ENCODE data around the gene TBR1.

TBR1 gene

GRCh38 chr2:161415987-161416707 lies at the start of gene TBR1:
TSS of gene TBR1 (plus strand) at chr2:161416297. CDS start at chr2:161416411, 114 bp downstream.
- no peak for DNase-seq

DNA sequence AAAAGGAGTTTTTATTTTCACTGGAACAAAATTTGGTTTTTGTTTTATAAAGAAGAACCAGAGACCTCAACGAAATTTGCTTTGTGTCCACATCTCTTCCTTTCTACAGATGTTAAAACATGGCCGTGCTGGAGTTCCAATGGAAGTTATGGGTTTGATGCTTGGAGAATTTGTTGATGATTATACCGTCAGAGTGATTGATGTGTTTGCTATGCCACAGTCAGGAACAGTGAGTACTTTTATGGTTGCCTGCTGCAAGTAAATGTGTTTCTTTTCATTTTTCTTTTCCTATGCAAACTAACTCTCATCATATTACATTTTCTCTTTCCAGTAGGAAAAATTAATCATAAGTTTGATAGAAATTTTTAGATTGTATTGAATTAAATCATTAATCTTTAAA lies 48.4 kb upstream of the TBR1 start:
- no peak for DNase-seq

DNA sequence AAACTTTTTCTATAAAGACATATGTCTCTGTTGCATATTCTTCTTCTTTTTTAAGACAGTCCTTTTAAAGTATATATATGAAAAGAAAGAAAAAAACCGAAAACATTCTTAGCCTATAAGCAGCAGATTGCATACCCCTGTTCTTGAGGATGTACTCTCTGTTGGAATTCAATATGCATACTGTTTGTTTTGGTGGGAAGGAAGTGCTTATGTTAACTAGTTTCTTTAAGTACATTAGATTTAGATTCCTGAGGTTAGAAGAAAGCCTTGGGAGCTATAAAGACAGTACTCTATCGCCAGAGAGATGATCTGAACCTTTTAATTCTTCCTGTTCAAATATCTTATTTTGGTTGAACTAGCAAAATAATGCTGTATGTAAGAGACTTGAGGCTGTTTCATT lies 46.8 kb upstream of the TBR1 start:
- no peak for DNase-seq

- DNase-seq: no peak
These were observed 45.1 kb upstream of the TBR1 start for GRCh38 chr2:161370981-161371380.

GRCh38 chr2:161371869-161372268 lies 44.2 kb upstream of the TBR1 start:
- no peak for DNase-seq

GRCh38 chr2:161373942-161374341 lies 42.2 kb upstream of the TBR1 start:
- DNase-seq: no peak

DNA sequence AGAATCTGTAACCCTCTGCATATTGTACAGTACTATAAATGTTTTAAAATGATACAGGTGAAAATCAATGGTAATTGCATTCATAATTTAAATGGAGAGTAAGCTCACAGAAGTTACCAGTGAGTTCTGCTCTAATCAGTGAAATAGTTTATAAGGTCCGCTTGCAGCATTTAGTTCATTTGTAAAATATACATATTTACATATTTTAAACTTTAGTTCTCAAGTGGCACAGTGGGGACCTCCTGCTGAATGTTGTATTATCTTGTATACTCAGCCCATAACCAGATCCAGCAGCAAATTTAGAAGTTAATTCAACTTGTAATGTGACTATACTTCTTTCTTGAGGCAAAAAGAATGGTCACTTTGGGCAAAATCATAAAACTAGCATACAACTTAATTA lies 41.7 kb upstream of the TBR1 start:
- DNase-seq: no peak

DNA sequence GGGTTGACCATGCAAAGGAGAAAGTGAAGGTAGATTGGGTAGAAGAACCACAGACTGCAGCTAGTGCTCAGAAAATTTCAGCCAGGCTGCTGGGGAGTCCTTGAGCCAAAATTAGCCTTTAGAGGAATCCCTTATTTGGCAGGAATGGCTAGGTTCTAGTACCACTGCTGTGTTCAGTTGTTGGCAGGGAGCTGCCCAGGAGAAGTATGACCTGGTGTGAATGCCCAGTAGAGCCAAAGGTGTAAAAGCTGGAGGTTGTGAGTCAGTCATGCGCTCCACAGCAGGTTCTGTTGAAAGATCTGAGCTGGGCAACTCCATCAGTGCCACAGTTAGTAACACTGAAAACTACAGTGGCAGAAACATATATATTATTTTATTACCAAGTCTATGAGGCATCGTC lies 36.4 kb upstream of the TBR1 start:
- no peak for DNase-seq

DNA sequence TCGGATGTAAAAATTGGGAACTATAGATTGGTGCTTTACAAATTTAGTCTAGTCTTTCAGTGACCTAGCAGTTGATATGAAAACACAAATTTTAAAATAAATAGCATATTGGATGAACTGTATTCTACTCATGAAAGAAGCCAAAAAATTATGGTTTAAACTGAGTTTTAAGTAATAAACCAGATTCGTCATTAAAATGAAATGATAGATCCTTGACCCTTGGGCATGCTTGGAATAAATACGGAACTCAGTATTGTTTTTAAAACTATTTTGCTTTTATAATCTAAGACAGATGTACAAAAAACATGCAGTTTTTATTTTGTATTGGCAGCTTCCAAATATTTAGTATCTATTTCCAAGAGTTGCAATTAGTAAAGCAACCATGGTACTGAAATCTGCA lies 34.6 kb upstream of the TBR1 start:
- no peak for DNase-seq

- DNase-seq: no peak
These were observed 33.4 kb upstream of the TBR1 start for GRCh38 chr2:161382747-161383146.

- DNase-seq: no peak
These were observed 31.2 kb upstream of the TBR1 start for GRCh38 chr2:161384864-161385263.

GRCh38 chr2:161386228-161386824 lies 29.8 kb upstream of the TBR1 start:
- no peak for DNase-seq

- DNase-seq: no peak
These were observed 27.8 kb upstream of the TBR1 start for GRCh38 chr2:161388146-161388779.

- DNase-seq: no peak
These were observed 24.2 kb upstream of the TBR1 start for GRCh38 chr2:161391737-161392506.

DNA sequence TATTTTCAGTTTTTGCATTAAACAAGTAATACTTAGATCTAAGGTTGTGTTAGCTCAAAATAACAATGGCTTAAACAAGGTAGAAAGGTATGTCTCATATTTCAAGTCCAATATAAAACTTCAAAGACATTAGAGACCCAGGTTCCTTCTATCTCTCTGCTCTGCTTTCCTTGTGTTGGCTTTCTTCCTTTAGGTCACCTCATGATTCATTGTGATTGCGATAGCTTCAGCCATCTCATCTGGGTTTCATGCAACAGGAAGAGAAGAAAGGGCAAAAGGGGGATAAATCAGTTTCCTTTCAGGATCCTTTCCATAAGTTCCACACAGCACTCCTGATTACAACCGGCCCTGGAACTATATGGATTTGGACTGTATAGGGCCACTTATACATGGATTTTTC lies 16.0 kb upstream of the TBR1 start:
- DNase-seq: no peak

DNA sequence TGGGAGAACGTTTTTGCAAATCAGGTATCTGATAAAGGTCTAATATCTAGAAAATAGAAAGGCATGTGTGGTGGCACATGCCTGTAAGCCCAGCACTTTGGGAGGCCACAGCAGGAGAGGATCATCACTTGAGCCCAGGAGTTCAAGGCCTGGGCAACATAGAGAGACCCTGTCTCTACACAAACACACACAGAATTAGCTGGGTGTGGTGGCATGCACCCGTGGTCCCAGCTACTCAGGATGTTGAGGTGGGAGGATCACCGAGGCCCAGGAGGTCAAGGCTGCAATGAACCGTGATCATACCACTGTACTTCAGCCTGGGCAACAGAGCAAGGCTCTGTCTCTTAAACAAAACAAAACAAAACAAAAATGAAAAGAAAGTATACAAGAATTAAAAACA lies 13.8 kb upstream of the TBR1 start:
- no peak for DNase-seq

GRCh38 chr2:161406316-161406715 lies 9.8 kb upstream of the TBR1 start:
- DNase-seq: no peak

GRCh38 chr2:161407597-161407996 lies 8.5 kb upstream of the TBR1 start:
- DNase-seq: no peak

DNA sequence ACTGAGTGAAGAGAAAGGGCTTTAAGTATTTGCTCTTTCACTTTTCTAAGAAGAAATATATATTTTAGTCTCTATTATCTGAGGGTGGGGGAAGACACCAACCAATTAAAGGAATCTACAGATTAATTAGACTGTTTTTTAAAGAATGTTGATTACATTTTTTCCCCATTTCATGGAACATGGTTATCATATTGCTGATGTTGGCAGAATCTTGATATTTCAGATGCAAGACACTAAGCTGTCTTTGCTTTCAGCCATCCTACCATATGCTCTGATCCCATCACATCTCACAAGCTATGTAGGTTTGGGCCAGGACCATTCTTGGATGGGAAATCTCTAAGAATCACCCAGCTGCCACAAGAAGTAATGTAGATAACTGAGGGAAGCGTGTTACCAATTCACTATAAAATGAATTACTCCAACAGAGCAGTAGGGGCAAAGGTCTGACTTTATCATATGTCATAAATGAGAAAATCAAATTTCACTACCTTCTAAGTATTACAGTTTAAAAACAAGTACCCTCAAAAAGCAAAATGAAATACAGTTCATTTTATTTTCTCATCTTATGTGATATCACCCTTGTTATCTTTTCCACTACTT lies 6.7 kb upstream of the TBR1 start:
- no peak for DNase-seq

- DNase-seq: no peak
These were observed 3.8 kb upstream of the TBR1 start for GRCh38 chr2:161412346-161412745.

DNA sequence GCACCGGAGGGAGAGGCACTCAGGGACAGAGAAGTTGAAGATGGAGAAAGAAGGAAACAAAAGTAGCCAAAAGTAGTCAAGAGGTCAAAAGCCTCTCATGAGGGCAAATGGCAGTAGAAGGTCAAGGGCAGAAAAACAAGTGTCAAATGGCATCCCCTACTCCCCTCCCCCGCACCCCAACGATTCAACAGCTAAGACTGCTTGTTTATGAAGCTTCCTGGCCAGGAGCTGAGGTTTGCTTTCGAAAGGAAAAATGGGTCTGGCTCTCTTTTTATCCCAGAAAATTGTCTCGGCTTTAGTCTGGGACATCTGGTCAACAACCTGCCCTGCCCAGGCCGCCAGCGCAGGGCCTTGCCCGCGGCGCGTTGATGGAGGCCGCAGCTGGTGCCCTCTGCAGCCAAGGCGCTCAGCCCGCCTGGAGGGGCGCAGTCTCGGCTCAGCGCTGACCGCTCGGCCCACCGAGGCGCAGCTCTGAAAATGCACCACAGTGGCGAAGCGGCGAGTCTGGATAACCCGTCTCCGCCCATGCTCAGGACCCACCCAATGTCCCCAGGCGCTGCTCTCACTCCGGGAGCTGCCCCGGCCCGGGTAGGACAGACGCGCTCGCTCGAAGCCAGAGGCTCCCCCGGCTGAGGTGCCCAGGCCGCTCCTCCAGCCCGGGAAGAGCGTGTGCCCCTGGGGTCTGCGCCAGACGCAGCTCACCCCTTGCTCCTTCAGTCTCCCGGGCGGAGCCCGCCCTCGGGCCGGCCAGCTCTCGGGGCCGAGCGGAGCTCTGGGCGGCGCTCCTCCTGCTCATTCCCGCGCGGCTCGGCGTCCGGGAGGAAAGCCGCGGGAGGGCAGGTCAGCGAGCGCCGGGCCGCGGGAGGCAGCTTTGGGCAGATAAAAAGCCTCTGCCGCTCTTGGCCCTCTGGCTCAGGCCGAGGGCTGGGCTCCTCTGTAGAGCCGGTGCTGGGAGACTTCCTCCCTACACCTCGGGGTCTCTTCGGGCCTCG lies 1.8 kb upstream of the TBR1 start:
- DNase-seq: no peak
